LNCaP clone FGC (cell line): ENCODE results near the gene ST7.

Experiments
- DNase-seq: peaks from one replicate; pipeline ENCODE4 v3.0.0-alpha.2; 2011; ENCODE audit warnings: low read depth
- H3K4me3 ChIP-seq: 2 replicates; pipeline ENCODE4 v1.5.1; 2011; ENCODE audit warnings: mild to moderate bottlenecking, low read depth, low read length, control low read depth
- CTCF ChIP-seq: IDR thresholded peaks from 2 replicates; pipeline ENCODE4 v1.5.1; 2012; ENCODE audit warnings: mild to moderate bottlenecking; ENCODE audit not compliant: control insufficient read depth, insufficient read depth; ENCODE audit errors: extremely low read depth

ST7 gene

DNA sequence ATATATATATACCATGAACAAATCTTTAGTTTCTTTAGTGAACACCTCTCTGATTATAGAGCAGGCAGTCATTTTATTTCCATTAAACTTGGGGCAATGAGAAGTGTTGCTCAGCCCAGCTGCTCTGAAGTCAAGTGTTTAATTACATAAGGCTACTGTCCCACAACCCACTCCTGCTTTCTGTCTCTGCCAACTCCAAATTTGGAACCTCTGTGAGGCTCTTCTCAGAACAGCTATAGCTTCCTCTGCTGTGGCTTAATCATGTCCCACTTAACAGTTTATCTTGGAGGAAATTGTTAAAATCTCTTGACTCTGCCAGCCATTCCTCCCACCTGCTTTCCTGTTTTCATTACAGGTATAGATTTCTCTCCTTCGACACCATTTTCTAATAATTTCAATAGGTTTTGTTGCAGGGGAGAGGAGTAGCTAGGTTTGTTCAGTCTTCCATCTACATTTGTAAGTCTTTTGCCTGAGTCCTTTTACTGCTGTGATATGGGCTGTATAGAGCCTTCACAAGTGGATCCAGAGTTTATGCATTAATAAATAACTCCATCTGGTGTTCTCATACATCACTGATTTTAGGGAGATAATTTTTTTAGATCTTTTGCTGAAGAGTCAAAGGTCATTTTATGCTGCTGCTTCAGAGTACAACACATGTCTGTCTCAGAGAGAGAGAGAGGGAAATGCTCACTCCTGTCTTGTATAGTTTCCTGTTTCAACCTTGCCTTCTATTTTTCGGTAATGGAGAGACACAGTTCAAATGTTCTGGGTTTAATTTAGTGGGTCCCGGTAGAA, 199.1 kb downstream of the ST7 start:
- no peak for TF ChIP-seq CTCF
- H3K4me3 ChIP-seq = no peak overlapping the region
- DNase-seq = no peak

- DNase-seq = no peak
- no peak for TF ChIP-seq CTCF
These were observed 199.8 kb downstream of the ST7 start for GRCh38 chr7:117153016-117153545.

GRCh38 chr7:117154721-117155120, 201.4 kb downstream of the ST7 start:
- no peak overlapping the region for H3K4me3 ChIP-seq
- no peak for TF ChIP-seq CTCF
- DNase-seq = no peak

More at GRCh38 chr7:117153016-117153545, 199.8 kb downstream of the ST7 start:
- no peak overlapping the region for H3K4me3 ChIP-seq

GRCh38 chr7:117155694-117156093, 202.4 kb downstream of the ST7 start:
- no peak overlapping the region for H3K4me3 ChIP-seq
- no peak for DNase-seq
- no peak for TF ChIP-seq CTCF

- DNase-seq = peak; percentile 4
- peak; percentile 30; the same call in 1 of the 2 replicates for TF ChIP-seq CTCF
- H3K4me3 ChIP-seq = no peak overlapping the region
These were observed 204.2 kb downstream of the ST7 start for GRCh38 chr7:117157241-117158209.

DNA sequence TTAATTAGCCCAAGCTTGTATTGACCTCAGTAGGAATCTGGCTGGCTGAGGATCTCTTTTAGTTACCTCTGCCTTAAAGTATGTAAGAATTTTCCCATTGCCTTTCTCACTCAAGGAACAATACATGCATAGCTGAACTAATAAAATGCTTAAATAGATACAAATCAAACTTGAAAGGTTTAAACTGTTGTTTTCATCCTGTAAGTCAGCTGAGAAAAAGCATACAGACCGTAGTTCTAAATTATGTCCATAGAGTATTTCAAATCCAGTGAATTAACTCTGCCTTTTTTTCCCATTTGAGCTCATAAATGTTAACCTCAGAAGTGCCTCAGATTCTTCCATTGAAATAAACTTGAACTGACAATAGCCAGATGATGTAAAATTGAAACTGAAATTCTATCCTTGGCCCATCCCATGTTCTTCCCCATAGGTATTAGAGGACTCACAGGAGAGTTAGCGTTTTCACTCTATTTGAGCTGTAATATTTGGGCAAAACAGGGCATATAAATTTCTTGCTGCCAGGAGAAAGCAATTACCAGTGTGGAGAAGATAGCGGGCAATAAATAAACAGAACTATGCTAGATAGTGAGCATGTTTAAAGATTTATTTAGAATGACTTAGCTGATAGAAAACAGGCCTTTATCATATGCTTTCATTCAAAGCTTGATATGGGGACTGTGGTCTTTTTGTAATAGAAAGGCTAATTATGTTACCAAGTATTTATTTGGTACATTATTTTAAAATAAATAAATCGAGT, 205.8 kb downstream of the ST7 start:
- H3K4me3 ChIP-seq = no peak overlapping the region
- DNase-seq = no peak
- no peak for TF ChIP-seq CTCF
